ENCODE measurements around the gene POU2AF1. TPM values are rescaled to one million over a fixed set of nuclear protein-coding genes. Genes with fewer than 3 reads are reported as not detected.
A peak's percentile ranks its signal among the peaks of the same experiment; 100 is the strongest.

POU2AF1 gene
- total and polyA plus RNA-seq, 2 of the 13 experiments (the other 11 are each of a cell fraction or from before 2014, with no cell fraction given), result 1.9 to 3.6 TPM

- TF ChIP-seq MTERF4 (CRISPR knock-in tag; IDR thresholded peaks at IDR 0.05) (no peak), ZNF484 (CRISPR knock-in tag; IDR thresholded peaks at IDR 0.05; ENCODE audit: borderline replicate concordance, low read depth) (no peak), TOPORS (CRISPR knock-in tag; IDR thresholded peaks at IDR 0.05) (no peak), ZNF556 (CRISPR knock-in tag; IDR thresholded peaks at IDR 0.05; ENCODE audit: borderline replicate concordance) (no peak), ZNF367 (CRISPR knock-in tag; IDR thresholded peaks at IDR 0.05; ENCODE audit: borderline replicate concordance) (no peak), ZNF121 (CRISPR knock-in tag; IDR thresholded peaks at IDR 0.05) (no peak), ZNF180 (CRISPR knock-in tag; IDR thresholded peaks at IDR 0.05; ENCODE audit: borderline replicate concordance, low read depth) (no peak), ZNF354B (CRISPR knock-in tag; IDR thresholded peaks at IDR 0.05) (no peak), ATAD3A (CRISPR knock-in tag; IDR thresholded peaks at IDR 0.05) (no peak), CREB3 (CRISPR knock-in tag; IDR thresholded peaks at IDR 0.05) (no peak), SKIL (CRISPR knock-in tag; IDR thresholded peaks at IDR 0.05; ENCODE audit: borderline replicate concordance) (no peak), KLF11 (CRISPR knock-in tag; IDR thresholded peaks at IDR 0.05) (no peak), IRF1 (CRISPR knock-in tag; IDR thresholded peaks at IDR 0.05; ENCODE audit: low read depth) (no peak), GRHL1 (CRISPR knock-in tag; conservative IDR thresholded peaks at IDR 0.05) (no peak), ZFP1 (CRISPR knock-in tag; IDR thresholded peaks at IDR 0.05) (no peak), ZNF431 (CRISPR knock-in tag; IDR thresholded peaks at IDR 0.05; ENCODE audit: borderline replicate concordance, low read depth) (no peak), TAF15 (IDR thresholded peaks at IDR 0.05; ENCODE audit: low read depth, low read length, poor library complexity, severe bottlenecking) (no peak), ARID5B (CRISPR knock-in tag; IDR thresholded peaks at IDR 0.05) (peak; percentile 61), MTA3 (CRISPR knock-in tag; IDR thresholded peaks at IDR 0.05) (no peak)
Observed at GRCh38 chr11:111336582-111337256, 42.4 kb downstream of the POU2AF1 start (continued).
